Esophagus squamous epithelium (tissue), 5 donors: Measurements from ENCODE around the gene NFE2L1. TPM values are rescaled to one million over a fixed set of nuclear protein-coding genes. Genes with fewer than 3 reads are reported as not detected.

Experiments
- DNase-seq: peaks from one replicate; lab custom pipeline; 2025; lab: John Stamatoyannopoulos, UW
- H3K27ac ChIP-seq, 4 donors: fragments of 200-600 bp; sonication (generic); one replicate each; pipeline ENCODE4 v1.5.1; 2016 to 2019; ENCODE audit warnings: mild to moderate bottlenecking in 1 of 4
- H3K27me3 ChIP-seq, 4 donors: fragments of 200-600 bp; sonication (generic); 1 replicate in 3 of 4; 2 replicates in 1 of 4; pipeline versions ENCODE4 v1.5.1 to v1.6.0; 2017 to 2021; ENCODE audit warnings: antibody characterized with exemption in 1 of 4
- H3K36me3 ChIP-seq, 3 donors: fragments of 200-600 bp; sonication (generic); one replicate each; pipeline ENCODE4 v1.5.1; 2016 to 2019
- H3K4me1 ChIP-seq, 3 donors: fragments of 200-600 bp; sonication (generic); one replicate each; pipeline ENCODE4 v1.5.1; 2017 to 2019
- H3K4me3 ChIP-seq, 4 donors: fragments of 200-600 bp; sonication (generic); 1 replicate in 3 of 4; 2 replicates in 1 of 4; pipeline ENCODE4 v1.5.1; 2016 to 2019; ENCODE audit warnings: mild to moderate bottlenecking in 2 of 4, moderate library complexity in 1 of 4
- H3K9me3 ChIP-seq, 3 donors: fragments of 200-600 bp; sonication (generic); one replicate each; pipeline ENCODE4 v1.5.1; 2016 to 2019
- CTCF ChIP-seq, 6 experiments: fragments of 450-650 bp in 4 of 6; fragments of 200-600 bp in 2 of 6; sonication (generic) in 2 of 6; IDR thresholded peaks; one replicate each; pipeline ENCODE4 v1.5.1; 2016 to 2019; ENCODE audit warnings: antibody characterized with exemption in 6 of 6, mild to moderate bottlenecking in 4 of 6, moderate library complexity in 4 of 6
- POLR2A ChIP-seq, 4 donors: fragments of 450-650 bp; IDR thresholded peaks; one replicate each; pipeline ENCODE4 v1.6.1; 2017; ENCODE audit warnings: antibody characterized with exemption in 4 of 4, mild to moderate bottlenecking in 4 of 4, moderate library complexity in 3 of 4
- WGBS, 2 donors: methylation state at CpG; one replicate each; pipeline ENCODE4 v1.1.5; 2018; 5-methylcytosine and 5-hydroxymethylcytosine counted together
- intact Hi-C: fragments of 100-400 bp; cut with DNase I; formaldehyde crosslinking; loops from one replicate; pipeline ENCODE4 v1.15.0; 2022
- small RNA-seq, 4 donors: library from RNA; depleted of rRNA; stranded (forward); fragments of <200 nt; gene quantifications; one replicate each; pipeline ENCODE3, GENCODE V24; 2016
- total RNA-seq, 4 donors: library from RNA; depleted of rRNA; stranded (reverse); fragments of >200 nt; gene quantifications; one replicate each; pipeline ENCODE4 v1.1.0, GENCODE V29; 2016
- donor health status: DM: yes; HTN: yes; CAD: no.

Gene NFE2L1
- total RNA-seq, 4 donors from 2014 or later: 41.6 to 103 (median 60.0) TPM

DNA sequence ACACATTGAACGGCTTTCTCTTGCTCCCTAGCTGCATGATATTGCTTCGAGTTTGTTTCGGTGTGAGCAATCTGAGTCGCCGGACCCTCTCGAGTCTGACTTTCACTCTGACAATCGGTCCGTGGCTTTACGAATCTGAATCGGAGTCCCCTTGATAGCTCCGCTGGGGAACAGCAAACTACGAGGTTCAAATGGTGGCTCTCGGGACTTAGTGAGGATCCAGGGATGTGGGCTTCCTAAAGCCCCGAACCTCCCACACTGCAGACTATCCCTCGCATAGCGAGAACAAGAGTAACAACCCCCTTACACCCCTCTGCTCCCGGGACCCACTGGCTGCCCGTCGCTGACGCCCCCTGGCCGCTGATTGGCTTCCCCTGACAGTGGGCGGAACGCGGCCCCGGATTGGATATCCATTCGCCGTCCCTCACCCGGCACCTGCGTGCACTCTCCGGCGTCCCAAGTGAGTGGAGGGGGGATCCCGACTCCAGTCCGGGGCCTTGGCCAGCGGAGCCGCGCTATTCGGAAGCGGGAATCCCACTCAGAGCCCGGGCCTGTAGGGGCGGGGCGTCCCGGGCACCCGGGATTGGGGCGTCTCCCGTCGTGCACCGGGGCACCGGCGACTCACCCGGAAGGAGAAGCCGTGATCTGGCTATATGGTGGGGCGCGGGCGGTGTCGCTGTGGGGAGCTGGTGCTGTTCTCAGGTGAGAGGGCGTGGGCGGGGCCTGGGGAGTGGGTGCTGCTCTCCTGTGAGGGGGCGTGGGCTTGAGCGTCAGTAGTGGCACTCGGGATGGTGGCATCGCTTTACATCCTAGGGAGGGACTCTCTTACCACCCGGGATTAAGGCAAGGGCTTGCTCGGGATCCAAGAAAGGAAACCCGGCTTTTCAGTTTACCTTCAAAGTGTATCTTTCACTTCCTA lies 59.2 kb downstream of the NFE2L1 start, which contains the start of gene SNX11:
Gene SNX11, plus strand, starts transcription at position 630 of the 919 bp plus-strand sequence. CDS start 4,278 bp downstream, outside the sequence.
- no peaks in the 10 kb centered on the region for H3K27me3 ChIP-seq
- intact Hi-C loops: no loop called here
- peak within 1 kb of the TSS; percentile 58 to 88 (median 78) for H3K4me3 ChIP-seq
- peak; percentile 69 for DNase-seq
- TF ChIP-seq CTCF (IDR thresholded peaks at IDR 0.05) (peak in 3 of 6 experiments; percentile 3 to 30 (median 13)), POLR2A (IDR thresholded peaks at IDR 0.05) (peak in 3 of 4 donors; percentile 44 to 71 (median 59))
- H3K4me1 ChIP-seq: peaks cover 4 to 43% (median 17%) of the 10 kb centered on the region in 3 donors
- WGBS, 2 donors: 0 to 1% methylated on average over 13 to 23 of the region's 64 CpGs
- peaks cover 0 to 13% (median 0%) of the 10 kb centered on the region in 3 donors for H3K36me3 ChIP-seq
- H3K9me3 ChIP-seq: no peaks in the 10 kb centered on the region
- peak within 1 kb of the TSS; percentile 94 to 97 (median 96) for H3K27ac ChIP-seq

GRCh38 chr17:48110761-48111160 lies 62.6 kb downstream of the NFE2L1 start:
- H3K36me3 ChIP-seq: peaks cover 0 to 47% (median 0%) of the 10 kb centered on the region in 3 donors
- intact Hi-C loops: no loop called here
- no peak for DNase-seq
- TF ChIP-seq POLR2A (IDR thresholded peaks at IDR 0.05): no peak
- TF ChIP-seq CTCF (IDR thresholded peaks at IDR 0.05): no peak
- no peaks in the 10 kb centered on the region for H3K9me3 ChIP-seq
- H3K27ac ChIP-seq: no peak overlapping the region
- no peaks in the 10 kb centered on the region for H3K27me3 ChIP-seq
- no peak overlapping the region for H3K4me3 ChIP-seq
- H3K4me1 ChIP-seq: peaks cover 4 to 43% (median 17%) of the 10 kb centered on the region in 3 donors
- 62 to 66% methylated on average over 9 of the region's 9 CpGs for WGBS, 2 donors

Small RNA genes within 50 kb of the gene (small RNA-seq; reads per million reads assigned to genes)
- gene AC004477.2: 0 reads per million in 4 donors
- 79.8 to 136 (median 88.4) reads per million in 4 donors for gene MIR152
- gene RNU6-1201P: 0 to 0.30 (median 0) reads per million in 4 donors

Other genes with a start within 250 kb of the NFE2L1 start
- gene OSBPL7, start 226.6 kb upstream of the NFE2L1 start, total RNA-seq: 1 to 10 TPM; 1.1 to 4.6 (median 1.6) TPM
- 10 to 100 TPM; 23.2 to 36.6 (median 30.0) TPM for gene MRPL10, start 216.8 kb upstream of the NFE2L1 start, total RNA-seq
- gene LRRC46, start 216.7 kb upstream of the NFE2L1 start, total RNA-seq: under 1 TPM in 1 of 4 donors, not detected in 3; 0.18 TPM
- 10 to 100 TPM; 13.9 to 24.8 (median 17.8) TPM for gene SCRN2, start 207.1 kb upstream of the NFE2L1 start, total RNA-seq
- gene SP6, start 197.2 kb upstream of the NFE2L1 start, total RNA-seq: 1 to 10 TPM; 1.1 to 6.4 (median 3.8) TPM
- 1 to 10 TPM; 4.0 to 9.9 (median 9.2) TPM for gene SP2, start 152.1 kb upstream of the NFE2L1 start, total RNA-seq
- gene PNPO, start 106.8 kb upstream of the NFE2L1 start, total RNA-seq: 10 to 100 TPM; 25.6 to 38.6 (median 34.2) TPM
- 10 to 100 TPM in 1 of 4 donors, 1 to 10 TPM in 3; 3.3 to 12.5 (median 7.1) TPM for gene PRR15L, start 90.5 kb upstream of the NFE2L1 start, total RNA-seq
- gene CDK5RAP3, start 77.2 kb upstream of the NFE2L1 start, total RNA-seq: 100 to 1,000 TPM in 1 of 4 donors, 10 to 100 TPM in 3; 60.1 to 141 (median 66.0) TPM
- gene COPZ2, start 10.6 kb upstream of the NFE2L1 start, total RNA-seq: 10 to 100 TPM in 1 of 4 donors, 1 to 10 TPM in 2, under 1 TPM in 1; 0.91 to 14.5 (median 5.7) TPM
- gene CBX1, start 53.1 kb downstream of the NFE2L1 start, total RNA-seq: 10 to 100 TPM; 21.0 to 46.7 (median 24.7) TPM
- gene SNX11, start 59.4 kb downstream of the NFE2L1 start, total RNA-seq: 10 to 100 TPM; 12.7 to 16.6 (median 15.0) TPM